H54 (cell line): ENCODE data around the gene CXCL12.
A peak's percentile ranks its signal among the peaks of the same experiment; 100 is the strongest.

Experiments used
- DNase-seq: peaks from one replicate; pipeline ENCODE4 v3.0.0; 2011; ENCODE audit warnings: low spot score, mixed read lengths; ENCODE audit not compliant: insufficient read length
- FAIRE-seq: peaks from 3 replicates; lab custom pipeline; 2011; peaks lifted over from hg19 to GRCh38; lab: Jason Lieb, UNC
- POLR2A ChIP-seq: IDR thresholded peaks from 2 replicates; pipeline ENCODE4 v1.6.1; 2011; ENCODE audit warnings: low read depth, mild to moderate bottlenecking, low read length

The CXCL12 gene

GRCh38 chr10:44395902-44396670 is 11.2 kb upstream of the CXCL12 start:
- FAIRE-seq = no peak
- DNase-seq = no peak
- TF ChIP-seq POLR2A = no peak

- TF ChIP-seq POLR2A = no peak
- FAIRE-seq (no peak), DNase-seq (no peak)
Observed at GRCh38 chr10:44395396-44395795, 10.5 kb upstream of the CXCL12 start.

- FAIRE-seq (no peak), DNase-seq (no peak)
- TF ChIP-seq POLR2A = no peak
Observed at GRCh38 chr10:44394696-44395381, 9.9 kb upstream of the CXCL12 start.

GRCh38 chr10:44393834-44394547 is 9.1 kb upstream of the CXCL12 start:
- FAIRE-seq = no peak
- no peak for DNase-seq
- no peak for TF ChIP-seq POLR2A

GRCh38 chr10:44393051-44393630 is 8.2 kb upstream of the CXCL12 start:
- TF ChIP-seq POLR2A = no peak
- DNase-seq (no peak), FAIRE-seq (no peak)

- FAIRE-seq = no peak
- no peak for DNase-seq
- no peak for TF ChIP-seq POLR2A
Observed at GRCh38 chr10:44392420-44392819, 7.5 kb upstream of the CXCL12 start.

GRCh38 chr10:44391981-44392380 is 7.1 kb upstream of the CXCL12 start:
- DNase-seq (no peak), FAIRE-seq (no peak)
- TF ChIP-seq POLR2A = no peak

GRCh38 chr10:44390585-44391072 is 5.7 kb upstream of the CXCL12 start:
- FAIRE-seq = no peak
- TF ChIP-seq POLR2A = no peak
- no peak for DNase-seq

GRCh38 chr10:44389556-44389955 is 4.7 kb upstream of the CXCL12 start:
- FAIRE-seq = no peak

GRCh38 chr10:44389150-44389549 is 4.3 kb upstream of the CXCL12 start:
- DNase-seq = no peak
- TF ChIP-seq POLR2A = no peak
- no peak for FAIRE-seq

More at GRCh38 chr10:44389556-44389955, 4.7 kb upstream of the CXCL12 start:
- no peak for DNase-seq
- no peak for TF ChIP-seq POLR2A

- DNase-seq (no peak), FAIRE-seq (no peak)
- TF ChIP-seq POLR2A = no peak
Observed at GRCh38 chr10:44388641-44389040, 3.7 kb upstream of the CXCL12 start.

- no peak for DNase-seq
- no peak for TF ChIP-seq POLR2A
- no peak for FAIRE-seq
Observed at GRCh38 chr10:44387853-44388251, 3.0 kb upstream of the CXCL12 start.

GRCh38 chr10:44386546-44387052 is 1.7 kb upstream of the CXCL12 start:
- peak; percentile 88 for DNase-seq
- TF ChIP-seq POLR2A = no peak
- FAIRE-seq = no peak

- FAIRE-seq = no peak
- no peak for DNase-seq
- TF ChIP-seq POLR2A = no peak
Observed at GRCh38 chr10:44385696-44386441, 972 bp upstream of the CXCL12 start.
